ENCODE data around the gene TMEM225.

The TMEM225 gene

GRCh38 chr11:123852321-123852720 is 33.1 kb downstream of the TMEM225 start:
- H3K4me3 ChIP-seq (replicated peaks; ENCODE audit: low read depth, low read length) = no peak overlapping the region
- no peak for TF ChIP-seq CTCF (IDR thresholded peaks at IDR 0.05; ENCODE audit: low read depth, low read length, missing control alignments)
- DNase-seq (ENCODE audit: extremely low read depth, low read depth) = no peak

GRCh38 chr11:123851110-123851509 is 34.4 kb downstream of the TMEM225 start:
- H3K4me3 ChIP-seq (replicated peaks; ENCODE audit: low read depth, low read length) = no peak overlapping the region
- TF ChIP-seq CTCF (IDR thresholded peaks at IDR 0.05; ENCODE audit: low read depth, low read length, missing control alignments) = no peak
- DNase-seq (ENCODE audit: extremely low read depth, low read depth) = no peak

- H3K4me3 ChIP-seq (replicated peaks; ENCODE audit: low read depth, low read length) = no peak overlapping the region
- no peak for DNase-seq (ENCODE audit: extremely low read depth, low read depth)
- no peak for TF ChIP-seq CTCF (IDR thresholded peaks at IDR 0.05; ENCODE audit: low read depth, low read length, missing control alignments)
Measured at GRCh38 chr11:123841174-123841573, 44.3 kb downstream of the TMEM225 start.

GRCh38 chr11:123839131-123839530 is 46.3 kb downstream of the TMEM225 start:
- H3K4me3 ChIP-seq (replicated peaks; ENCODE audit: low read depth, low read length) = no peak overlapping the region
- TF ChIP-seq CTCF (IDR thresholded peaks at IDR 0.05; ENCODE audit: low read depth, low read length, missing control alignments) = no peak
- no peak for DNase-seq (ENCODE audit: extremely low read depth, low read depth)

- H3K4me3 ChIP-seq (replicated peaks; ENCODE audit: low read depth, low read length) = no peak overlapping the region
- TF ChIP-seq CTCF (IDR thresholded peaks at IDR 0.05; ENCODE audit: low read depth, low read length, missing control alignments) = no peak
- no peak for DNase-seq (ENCODE audit: extremely low read depth, low read depth)
Measured at GRCh38 chr11:123838659-123839058, 46.8 kb downstream of the TMEM225 start.

- DNase-seq (ENCODE audit: extremely low read depth, low read depth) = no peak
- no peak for TF ChIP-seq CTCF (IDR thresholded peaks at IDR 0.05; ENCODE audit: low read depth, low read length, missing control alignments)
Measured at GRCh38 chr11:123838199-123838598, 47.3 kb downstream of the TMEM225 start.

GRCh38 chr11:123833095-123833494 is 52.4 kb downstream of the TMEM225 start:
- no peak for TF ChIP-seq CTCF (IDR thresholded peaks at IDR 0.05; ENCODE audit: low read depth, low read length, missing control alignments)
- no peak for DNase-seq (ENCODE audit: extremely low read depth, low read depth)
- no peak overlapping the region for H3K4me3 ChIP-seq (replicated peaks; ENCODE audit: low read depth, low read length)

More at GRCh38 chr11:123838199-123838598, 47.3 kb downstream of the TMEM225 start:
- H3K4me3 ChIP-seq (replicated peaks; ENCODE audit: low read depth, low read length) = no peak overlapping the region

Data from HFF-Myc (cell line).